GM10248 (cell line): Measurements from ENCODE around the gene DPP7.

Experiments used
- CTCF ChIA-PET: fragments of 300-600 bp; sonication (Branson Sonifier 250); formaldehyde crosslinking; extraction: SDS; loops from one replicate; lab custom pipeline; 2021; ENCODE audit warnings: antibody characterized with exemption; lab: Yijun Ruan, JAX
- POLR2A ChIA-PET: fragments of 350-650 bp; sonication (Branson Sonifier 250); formaldehyde crosslinking; extraction: SDS; loops from one replicate; lab custom pipeline; 2020; ENCODE audit warnings: antibody characterized with exemption; lab: Yijun Ruan, JAX
- DNase-seq: peaks from one replicate; pipeline ENCODE4 v3.0.0; 2012; ENCODE audit errors: extremely low spot score
- TF ChIP-seq, protein P1 (sequence below): IDR thresholded peaks from 2 replicates; pipeline ENCODE4 v1.5.1; 2012; ENCODE audit warnings: mild to moderate bottlenecking, low read depth; ENCODE audit errors: extremely low read depth, missing control alignments, control extremely low read depth

The DPP7 gene

DNA sequence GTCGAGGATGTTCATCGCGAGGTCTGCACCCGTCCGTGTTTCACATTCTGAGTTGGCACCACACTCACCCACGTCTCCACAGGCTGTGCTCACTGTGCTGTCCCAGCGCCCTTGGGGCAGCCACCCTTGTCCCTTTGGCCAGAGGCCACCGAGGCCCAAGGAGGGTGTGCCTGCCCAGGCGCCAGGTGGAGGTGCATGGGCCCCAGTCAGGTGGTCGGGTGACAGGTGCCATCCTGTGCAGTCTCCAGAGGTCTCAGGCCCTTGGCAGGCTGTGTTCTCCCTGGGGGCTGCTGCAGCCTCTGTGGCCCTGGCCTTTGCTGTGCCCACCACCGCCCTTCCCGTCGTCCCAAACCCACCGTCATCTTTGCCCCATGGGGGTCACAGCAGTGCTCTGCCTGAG lies 15.3 kb downstream of the DPP7 start:
- ChIA-PET POLR2A (no interaction called here), CTCF (no interaction called here)
- TF ChIP-seq, protein P1, sequence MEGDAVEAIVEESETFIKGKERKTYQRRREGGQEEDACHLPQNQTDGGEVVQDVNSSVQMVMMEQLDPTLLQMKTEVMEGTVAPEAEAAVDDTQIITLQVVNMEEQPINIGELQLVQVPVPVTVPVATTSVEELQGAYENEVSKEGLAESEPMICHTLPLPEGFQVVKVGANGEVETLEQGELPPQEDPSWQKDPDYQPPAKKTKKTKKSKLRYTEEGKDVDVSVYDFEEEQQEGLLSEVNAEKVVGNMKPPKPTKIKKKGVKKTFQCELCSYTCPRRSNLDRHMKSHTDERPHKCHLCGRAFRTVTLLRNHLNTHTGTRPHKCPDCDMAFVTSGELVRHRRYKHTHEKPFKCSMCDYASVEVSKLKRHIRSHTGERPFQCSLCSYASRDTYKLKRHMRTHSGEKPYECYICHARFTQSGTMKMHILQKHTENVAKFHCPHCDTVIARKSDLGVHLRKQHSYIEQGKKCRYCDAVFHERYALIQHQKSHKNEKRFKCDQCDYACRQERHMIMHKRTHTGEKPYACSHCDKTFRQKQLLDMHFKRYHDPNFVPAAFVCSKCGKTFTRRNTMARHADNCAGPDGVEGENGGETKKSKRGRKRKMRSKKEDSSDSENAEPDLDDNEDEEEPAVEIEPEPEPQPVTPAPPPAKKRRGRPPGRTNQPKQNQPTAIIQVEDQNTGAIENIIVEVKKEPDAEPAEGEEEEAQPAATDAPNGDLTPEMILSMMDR: no peak
- no peak for DNase-seq

DNA sequence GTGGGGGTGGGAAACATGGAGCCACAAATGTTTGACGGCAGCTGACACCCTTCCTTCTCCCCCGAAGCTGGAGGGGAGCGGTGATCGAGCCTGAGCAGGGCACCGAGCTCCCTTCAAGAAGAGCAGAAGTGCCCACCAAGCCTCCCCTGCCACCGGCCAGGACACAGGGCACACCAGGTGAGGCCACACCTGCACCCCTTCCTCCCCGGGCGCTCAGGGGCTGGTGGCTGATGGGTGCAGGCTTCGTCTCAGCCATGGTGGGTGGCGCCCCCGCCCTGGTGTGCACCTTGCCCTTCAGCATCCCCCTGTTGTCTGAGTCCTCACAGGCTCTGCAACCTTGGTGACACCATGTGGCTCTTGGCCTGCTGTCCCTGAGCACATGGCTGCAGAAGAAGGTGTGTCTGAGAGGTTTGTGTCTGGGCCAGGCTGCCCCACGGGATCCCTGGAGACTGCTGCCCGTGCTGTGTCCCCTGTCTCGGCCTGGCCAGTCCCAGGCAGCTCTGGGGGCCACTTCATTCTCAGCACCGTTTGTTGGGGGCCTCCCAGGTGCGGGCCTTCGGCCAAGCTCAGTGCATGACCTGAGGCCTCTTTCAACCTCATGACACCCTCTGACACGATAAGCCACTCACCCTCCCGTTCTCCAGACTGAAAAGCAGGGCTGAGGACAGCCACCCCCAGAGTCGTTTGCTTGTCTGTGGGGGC lies 16.6 kb downstream of the DPP7 start:
- CTCF ChIA-PET: interaction anchor here (0.9 to 3.8 kb wide), 4 partner anchors 11 to 140 kb away, joined by 3 to 19 read pairs (median 4); partner anchors contain the start of gene RNF224

DNA sequence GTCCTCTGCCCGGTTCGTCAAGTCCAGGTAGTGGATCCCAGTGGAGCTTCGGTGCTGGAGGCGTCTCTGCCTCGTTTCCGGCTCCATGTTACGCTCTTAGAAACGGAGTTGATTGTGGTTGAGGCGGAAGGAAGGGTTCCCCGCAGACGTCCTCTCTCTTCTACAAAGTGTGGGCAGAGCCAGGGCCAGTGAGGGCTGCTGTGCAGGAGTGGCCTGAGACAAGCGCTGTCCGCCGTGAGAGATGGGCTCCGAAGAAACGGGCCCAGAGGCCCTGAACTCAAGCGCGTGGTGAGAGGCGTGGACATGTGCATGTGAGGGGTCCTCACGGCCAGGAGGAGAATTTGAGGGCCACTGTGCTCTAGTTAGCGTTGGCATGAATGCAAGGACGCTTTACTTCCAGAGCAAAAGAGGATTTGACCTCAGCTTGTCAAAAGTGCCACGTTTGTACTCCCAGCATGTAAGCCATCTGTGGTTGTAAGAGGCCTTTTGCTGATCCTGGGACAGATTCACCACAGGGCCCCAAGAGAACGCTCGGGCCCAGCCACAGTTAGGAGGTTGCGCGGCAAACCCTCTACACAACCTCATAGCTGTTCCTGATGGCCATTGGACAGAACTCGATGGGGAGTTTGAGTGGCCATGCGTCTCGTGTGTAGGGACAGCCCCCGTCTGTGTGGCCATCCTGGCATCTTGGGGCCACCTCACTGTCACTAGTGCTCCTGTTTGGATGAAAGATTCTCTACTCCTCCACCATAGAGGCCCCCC lies 17.6 kb downstream of the DPP7 start:
- TF ChIP-seq, protein P1: no peak
- ChIA-PET POLR2A (interaction anchor here (1.7 kb wide), 1 partner anchor 11 kb away, joined by 4 read pairs; no protein-coding TSS in a partner anchor), CTCF (interaction anchor here (0.9 to 3.8 kb wide), 12 partner anchors 11 to 147 kb away, joined by 3 to 27 read pairs (median 6); partner anchors contain the start of genes MAN1B1, RNF224 and SAPCD2)
- no peak for DNase-seq

More for the DNA sequence above, 16.6 kb downstream of the DPP7 start:
- no peak for DNase-seq
- POLR2A ChIA-PET: no interaction called here
- TF ChIP-seq, protein P1: no peak

DNA sequence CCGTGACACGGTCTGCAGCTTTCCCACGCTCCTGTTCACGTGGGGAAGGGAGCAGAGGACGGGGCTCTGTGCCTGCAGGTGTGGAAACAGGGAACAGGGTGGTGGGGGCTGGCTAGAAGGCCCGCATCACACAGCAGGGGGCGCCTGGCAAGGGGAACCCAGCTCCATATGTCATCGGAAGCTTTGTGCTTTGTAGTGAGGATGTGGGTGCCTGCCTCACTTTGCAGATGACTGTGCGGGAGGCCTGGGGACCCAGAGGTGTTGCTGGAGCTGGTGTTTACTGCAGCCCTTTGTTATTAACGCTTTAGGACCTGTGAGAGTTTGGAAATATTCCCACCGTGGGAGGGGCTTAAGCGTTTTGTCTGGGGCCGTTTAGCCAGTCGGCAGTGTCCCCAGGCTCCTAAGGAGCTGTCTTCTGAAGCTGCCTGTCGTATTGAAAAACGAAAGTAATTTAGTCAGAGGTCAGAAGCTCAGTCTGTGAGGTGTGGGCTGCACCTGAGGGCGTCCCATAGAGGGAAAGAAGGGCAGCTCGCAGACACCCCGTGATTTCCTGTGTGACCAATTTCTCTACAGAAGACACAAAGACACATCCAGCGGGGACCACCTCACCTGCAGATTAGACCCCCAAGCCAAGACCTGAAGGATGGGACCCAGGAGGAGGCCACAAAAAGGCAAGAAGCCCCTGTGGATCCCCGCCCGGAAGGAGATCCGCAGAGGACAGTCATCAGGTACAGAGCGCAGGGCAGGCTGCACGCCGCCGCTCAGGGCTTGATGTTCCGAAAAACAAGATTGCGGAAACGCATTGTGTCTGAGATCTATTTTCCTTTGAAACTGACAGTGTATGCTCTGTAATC lies 18.6 kb downstream of the DPP7 start:
- TF ChIP-seq, protein P1: peak; percentile 71
- CTCF ChIA-PET: interaction anchor here (0.7 to 3.8 kb wide), 26 partner anchors 10 to 259 kb away, joined by 3 to 27 read pairs (median 4); partner anchors contain the start of genes DPP7, MAN1B1, RNF224 and SAPCD2
- POLR2A ChIA-PET: interaction anchor here (0.7 to 1.7 kb wide), 7 partner anchors 9 to 148 kb away, joined by 3 to 13 read pairs (median 4); partner anchors contain the start of genes MAN1B1 and TUBB4B
- DNase-seq: peak; percentile 87

DNA sequence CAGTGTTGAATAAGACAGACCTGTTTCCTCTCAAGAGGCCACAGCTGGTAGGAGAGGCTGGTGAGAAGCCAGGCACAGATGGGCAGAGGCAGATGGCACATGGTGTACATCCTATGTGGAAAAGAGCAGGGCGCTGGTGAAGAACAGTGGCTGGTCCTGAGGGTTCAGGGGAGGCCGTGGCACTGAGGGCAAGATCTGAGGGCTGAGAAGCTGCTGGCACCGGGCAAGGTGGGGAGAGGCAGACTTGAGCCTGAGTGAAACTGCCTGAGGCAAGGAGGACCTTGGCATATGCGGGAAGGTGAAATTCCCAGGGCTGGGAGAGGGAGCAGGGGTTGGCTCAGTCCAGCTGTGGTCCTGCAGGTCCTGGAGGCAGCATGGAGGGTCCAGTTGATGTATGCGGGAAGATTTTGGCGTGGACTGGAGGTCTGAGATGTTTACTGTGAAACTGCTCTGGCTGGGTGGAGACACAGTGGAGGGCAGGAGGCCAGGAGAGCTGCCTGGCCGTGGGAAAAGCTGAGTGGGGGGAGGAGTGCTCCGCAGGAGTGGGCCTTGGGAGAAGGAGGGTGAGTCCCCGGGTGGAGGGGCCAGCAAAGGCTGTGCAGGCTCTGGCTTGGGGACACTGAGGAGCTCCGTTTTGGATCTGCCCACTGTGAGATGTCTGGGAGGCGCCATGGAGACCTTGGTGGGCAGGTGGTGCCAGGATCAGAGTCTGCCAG lies 25.1 kb downstream of the DPP7 start:
- CTCF ChIA-PET: interaction anchor here (1.1 to 2.3 kb wide), 9 partner anchors 21 to 333 kb away, joined by 3 to 7 read pairs (median 4); partner anchors contain the start of genes ANAPC2, EXD3, NPDC1 and RNF224

More for the DNA sequence above, 25.1 kb downstream of the DPP7 start:
- TF ChIP-seq, protein P1: no peak
- DNase-seq: no peak
- POLR2A ChIA-PET: no interaction called here
